Motor neuron (in vitro differentiated cells): Measurements from ENCODE around the gene TPSB2. TPM values are rescaled to one million over a fixed set of nuclear protein-coding genes. Genes with fewer than 3 reads are reported as not detected.
"Not testable (repeated sequence)": the region's sequence is repeated elsewhere in the genome, so short reads cannot be mapped to it uniquely, and the experiment has no call there.

ENCODE experiments used
- ATAC-seq, 8 experiments: fragments of 200-7000 bp; cut with Tn5 transposase; replicated peaks in 6 of 8; 2 replicates each; pipeline ENCODE4 v1.8.0; 2021; ENCODE audit warnings: mild to moderate bottlenecking in 8 of 8, moderate library complexity in 8 of 8
- H3K27ac ChIP-seq, 2 donors: fragments of 250-450 bp; sonication (Bioruptor Pico); 2 replicates each; pipeline ENCODE4 v1.9.0; 2021; ENCODE audit warnings: antibody characterized with exemption in 2 of 2, mild to moderate bottlenecking in 2 of 2, moderate library complexity in 1 of 2
- H3K4me1 ChIP-seq, 2 donors: fragments of 250-450 bp; sonication (Bioruptor Pico); replicated peaks in 1 of 2; 2 replicates each; pipeline ENCODE4 v1.6.1; 2021; ENCODE audit warnings: antibody characterized with exemption in 2 of 2, mild to moderate bottlenecking in 2 of 2, moderate library complexity in 1 of 2
- H3K4me3 ChIP-seq, 5 donors: fragments of 250-450 bp; sonication (Bioruptor Pico); 2 replicates each; pipeline ENCODE4 v1.9.0; 2021; ENCODE audit warnings: antibody characterized with exemption in 5 of 5, mild to moderate bottlenecking in 5 of 5, moderate library complexity in 4 of 5
- WGBS, 10 experiments: fragments of 450-650 bp; shearing (Covaris generic); methylation state at CpG; one replicate each; pipeline ENCODE4 v1.0.0; 2022; 5-methylcytosine and 5-hydroxymethylcytosine counted together
- in situ Hi-C, 9 experiments: fragments of 400-800 bp; cut with MboI; loops; one replicate each; pipeline ENCODE4 v1.15.0; 2021; ENCODE audit warnings: low sequenced_read_pairs in 9 of 9, low pct_unique_long_range_greater_than_20kb in 2 of 9; ENCODE audit not compliant: unreplicated experiment in 9 of 9
- total RNA-seq, 8 experiments: library from RNA; unstranded; fragments of 300-600 nt; gene quantifications; 2 replicates each; pipeline versions ENCODE4 v1.2.3 to v1.2.4, GENCODE V29; 2022

TPSB2 gene
- under 1 TPM in 3 of 8 experiments, not detected in 5; 0.25 to 0.62 (median 0.51) TPM for total RNA-seq

- H3K4me1 ChIP-seq, in situ Hi-C loops, ATAC-seq, H3K4me3 ChIP-seq, H3K27ac ChIP-seq: not testable (repeated sequence)
- WGBS, 10 experiments, result no CpG with 5 or more reads among the region's 11 CpGs
Measured at GRCh38 chr16:1230084-1230470, at the start of gene TPSB2. TPSB2 (minus strand) TSS chr16:1230184; CDS start chr16:1229951, 233 bp downstream.

GRCh38 chr16:1279081-1279944, 49.3 kb upstream of the TPSB2 start:
- Histone ChIP-seq H3K4me3 (no peak overlapping the region), H3K27ac (no peak overlapping the region), H3K4me1 (peaks cover 0 to 12% of the 10 kb centered on the region in 2 donors)
- 12 to 100% (median 95%) methylated on average over 3 of the region's 30 CpGs; no CpG with 5 or more reads in 7 of the 10 experiments for WGBS, 10 experiments
- in situ Hi-C loops, result no loop called here
- ATAC-seq, result no peak

GRCh38 chr16:1278477-1278876, 48.5 kb upstream of the TPSB2 start:
- Histone ChIP-seq H3K4me3 (no peak overlapping the region), H3K4me1 (peaks cover 0 to 12% of the 10 kb centered on the region in 2 donors), H3K27ac (no peak overlapping the region)
- 10 to 35% methylated on average over 4 to 7 of the region's 18 CpGs; no CpG with 5 or more reads in 8 of the 10 experiments for WGBS, 10 experiments
- ATAC-seq, result peak; percentile 22 to 69 (median 39)
- in situ Hi-C loops, result no loop called here

GRCh38 chr16:1277617-1278282, 47.8 kb upstream of the TPSB2 start:
- H3K27ac ChIP-seq, result no peak overlapping the region
- WGBS, 10 experiments, result 50 to 70% methylated on average over 2 to 4 of the region's 21 CpGs; no CpG with 5 or more reads in 8 of the 10 experiments
- H3K4me1 ChIP-seq, result peaks cover 0 to 12% of the 10 kb centered on the region in 2 donors
- ATAC-seq, result peak in 2 of 8 experiments; percentile 13 to 14
- in situ Hi-C loops, result no loop called here
- H3K4me3 ChIP-seq, result no peak overlapping the region

GRCh38 chr16:1277151-1277598, 47.2 kb upstream of the TPSB2 start:
- no peak for ATAC-seq
- in situ Hi-C loops, result no loop called here
- no peak overlapping the region for H3K4me3 ChIP-seq
- no peak overlapping the region for H3K27ac ChIP-seq
- WGBS, 10 experiments, result 58 to 96% methylated on average over 3 to 4 of the region's 19 CpGs; no CpG with 5 or more reads in 8 of the 10 experiments
- H3K4me1 ChIP-seq, result peaks cover 0 to 15% of the 10 kb centered on the region in 2 donors

GRCh38 chr16:1276580-1276878, 46.5 kb upstream of the TPSB2 start:
- ATAC-seq, result no peak
- no CpG with 5 or more reads among the region's 14 CpGs for WGBS, 10 experiments
- Histone ChIP-seq H3K4me1 (peaks cover 0 to 17% of the 10 kb centered on the region in 2 donors), H3K4me3 (no peak overlapping the region), H3K27ac (no peak overlapping the region)
- in situ Hi-C loops, result no loop called here

- no peak overlapping the region for H3K27ac ChIP-seq
- WGBS, 10 experiments, result 41 to 65% (median 60%) methylated on average over 3 to 5 of the region's 30 CpGs; no CpG with 5 or more reads in 7 of the 10 experiments
- H3K4me1 ChIP-seq, result peaks cover 0 to 17% of the 10 kb centered on the region in 2 donors
- no peak for ATAC-seq
- no peak overlapping the region for H3K4me3 ChIP-seq
- in situ Hi-C loops, result no loop called here
Measured at GRCh38 chr16:1275791-1276579, 46.0 kb upstream of the TPSB2 start.

- WGBS, 10 experiments, result 82 to 100% methylated on average over 1 to 2 of the region's 7 CpGs; no CpG with 5 or more reads in 8 of the 10 experiments
- no peak overlapping the region for H3K4me3 ChIP-seq
- peaks cover 0 to 17% of the 10 kb centered on the region in 2 donors for H3K4me1 ChIP-seq
- no peak overlapping the region for H3K27ac ChIP-seq
- in situ Hi-C loops, result no loop called here
- ATAC-seq, result no peak
Measured at GRCh38 chr16:1274767-1275166, 44.8 kb upstream of the TPSB2 start.

- Histone ChIP-seq H3K4me1 (peaks cover 0 to 14% of the 10 kb centered on the region in 2 donors), H3K27ac (no peak overlapping the region), H3K4me3 (no peak overlapping the region)
- in situ Hi-C loops, result no loop called here
- WGBS, 10 experiments, result 40 to 86% (median 75%) methylated on average over 1 to 4 of the region's 15 CpGs; no CpG with 5 or more reads in 6 of the 10 experiments
- no peak for ATAC-seq
Measured at GRCh38 chr16:1273816-1274215, 43.8 kb upstream of the TPSB2 start.

- Histone ChIP-seq H3K4me3 (no peak overlapping the region), H3K27ac (no peak overlapping the region), H3K4me1 (peaks cover 0 to 5% of the 10 kb centered on the region in 2 donors)
- peak in 4 of 8 experiments; percentile 5 to 52 (median 12) for ATAC-seq
- in situ Hi-C loops, result no loop called here
- WGBS, 10 experiments, result 20 to 100% (median 76%) methylated on average over 1 to 2 of the region's 9 CpGs; no CpG with 5 or more reads in 6 of the 10 experiments
Measured at GRCh38 chr16:1272453-1273198, 42.6 kb upstream of the TPSB2 start.

GRCh38 chr16:1271724-1272413, 41.9 kb upstream of the TPSB2 start:
- H3K4me3 ChIP-seq, in situ Hi-C loops, H3K4me1 ChIP-seq, H3K27ac ChIP-seq: not testable (repeated sequence)
- WGBS, 10 experiments, result 0 to 57% (median 14%) methylated on average over 1 to 4 of the region's 19 CpGs; no CpG with 5 or more reads in 4 of the 10 experiments
- peak in 7 of 8 experiments; percentile 20 to 88 (median 80) for ATAC-seq

GRCh38 chr16:1271380-1271723, 41.4 kb upstream of the TPSB2 start:
- Histone ChIP-seq H3K27ac (no peak overlapping the region), H3K4me3 (no peak overlapping the region), H3K4me1 (peaks cover 0 to 5% of the 10 kb centered on the region in 2 donors)
- 67 to 73% (median 73%) methylated on average over 4 to 6 of the region's 12 CpGs; no CpG with 5 or more reads in 7 of the 10 experiments for WGBS, 10 experiments
- in situ Hi-C loops, result no loop called here
- ATAC-seq, result peak in 2 of 8 experiments; percentile 6 to 9
